Endothelial cell of umbilical vein (primary cell): Measurements from ENCODE around the gene NCBP1. TPM values are rescaled to one million over a fixed set of nuclear protein-coding genes. Genes with fewer than 3 reads are reported as not detected.

Experiments
- BruUV-seq: library from RNA; stranded (reverse); fragments of 400-500 nt; replicated peaks from 2 replicates; lab custom pipeline; 2021; lab: Mats Ljungman, UMichigan
- CTCF ChIA-PET: fragments of 300-600, 350-600 bp; sonication (Branson Sonifier 250); formaldehyde crosslinking; loops from one replicate; lab custom pipeline; 2021; ENCODE audit warnings: antibody characterized with exemption, inconsistent platforms; lab: Charles Lee
- POLR2A ChIA-PET: fragments of 300-600, 350-600 bp; sonication (Branson Sonifier 250); formaldehyde crosslinking; loops from one replicate; lab custom pipeline; 2021; ENCODE audit warnings: antibody characterized with exemption, inconsistent platforms; lab: Charles Lee
- DNase-seq: peaks from one replicate; pipeline ENCODE4 v3.0.0-alpha.2; 2011; ENCODE audit warnings: low read depth, low spot score
- FAIRE-seq: peaks from 2 replicates; lab custom pipeline; 2011; peaks lifted over from hg19 to GRCh38; lab: Jason Lieb, UNC
- H2AFZ ChIP-seq: 2 replicates; pipeline ENCODE4 v1.6.0; 2012; ENCODE audit warnings: low read depth, low read length, control low read depth, inconsistent platforms
- H3K27ac ChIP-seq: 2 replicates; pipeline ENCODE4 v1.5.1; 2011; ENCODE audit warnings: low read depth, mild to moderate bottlenecking, control low read depth, low read length, moderate library complexity; ENCODE audit not compliant: insufficient read depth
- H3K27me3 ChIP-seq, 2 experiments: 2 replicates each; pipeline versions ENCODE4 v1.6.0 to v1.6.1; 2011; ENCODE audit warnings: low read length in 2 of 2, mixed read lengths in 1 of 2; ENCODE audit not compliant: control insufficient read depth in 2 of 2, insufficient read depth in 2 of 2
- H3K36me3 ChIP-seq, 2 experiments: 2 replicates in 1 of 2; 3 replicates in 1 of 2; pipeline ENCODE4 v1.5.1; 2011; ENCODE audit warnings: low read length in 2 of 2, mild to moderate bottlenecking in 1 of 2, moderate library complexity in 1 of 2; ENCODE audit not compliant: control insufficient read depth in 2 of 2, insufficient read depth in 2 of 2; ENCODE audit errors: extremely low read depth in 1 of 2
- H3K4me1 ChIP-seq: 3 replicates; pipeline ENCODE4 v1.5.1; 2011; ENCODE audit warnings: mild to moderate bottlenecking, low read length; ENCODE audit not compliant: control insufficient read depth, insufficient read depth; ENCODE audit errors: extremely low read depth
- H3K4me2 ChIP-seq: 2 replicates; pipeline ENCODE4 v1.6.1; 2011; ENCODE audit warnings: low read length, control low read depth, mixed read lengths; ENCODE audit not compliant: insufficient read depth
- H3K4me3 ChIP-seq, 3 experiments: fragments of 200-600 bp in 1 of 3; sonication (generic), shearing (Covaris generic) in 1 of 3; replicated peaks in 1 of 3; 2 replicates each; pipeline ENCODE4 v1.5.1; 2011 to 2016; ENCODE audit warnings: control low read depth in 3 of 3, low read length in 3 of 3, mild to moderate bottlenecking in 2 of 3, inconsistent platforms in 1 of 3, low read depth in 1 of 3, moderate library complexity in 1 of 3; ENCODE audit not compliant: insufficient read depth in 1 of 3
- H3K79me2 ChIP-seq: 2 replicates; pipeline ENCODE4 v1.6.0; 2012; ENCODE audit warnings: low read length, inconsistent platforms; ENCODE audit not compliant: control insufficient read depth, insufficient read depth
- H3K9ac ChIP-seq: replicated peaks from 2 replicates; pipeline ENCODE3; 2011; ENCODE audit warnings: low read length, control low read depth; ENCODE audit not compliant: insufficient read depth; ENCODE audit errors: extremely low read depth
- H3K9me1 ChIP-seq: replicated peaks from 3 replicates; pipeline ENCODE4 v1.6.0; 2011; ENCODE audit warnings: mild to moderate bottlenecking, low read length; ENCODE audit not compliant: control insufficient read depth, insufficient read depth; ENCODE audit errors: extremely low read depth
- H3K9me3 ChIP-seq: replicated peaks from 2 replicates; pipeline ENCODE4 v1.5.1; 2012; ENCODE audit warnings: low read length, inconsistent platforms; ENCODE audit not compliant: control insufficient read depth, insufficient read depth
- H4K20me1 ChIP-seq: replicated peaks from 2 replicates; pipeline ENCODE3; 2011; ENCODE audit warnings: mild to moderate bottlenecking, low read length; ENCODE audit not compliant: control insufficient read depth, insufficient read depth; ENCODE audit errors: extremely low read depth
- EZH2 ChIP-seq: IDR thresholded peaks from 2 replicates; pipeline ENCODE4 v1.6.1; 2012; ENCODE audit warnings: borderline replicate concordance, low read depth, mild to moderate bottlenecking, moderate library complexity, low read length, inconsistent platforms; ENCODE audit not compliant: severe bottlenecking
- FOS ChIP-seq: IDR thresholded peaks from 2 replicates; pipeline ENCODE4 v1.6.1; 2011; ENCODE audit warnings: mild to moderate bottlenecking, low read length, moderate library complexity, borderline replicate concordance; ENCODE audit not compliant: insufficient read depth
- GATA2 ChIP-seq: IDR thresholded peaks from 2 replicates; pipeline ENCODE4 v1.7.0; 2011; ENCODE audit warnings: low read depth, mild to moderate bottlenecking, moderate library complexity, mixed read lengths, low read length; ENCODE audit not compliant: insufficient read length, insufficient read depth
- JUN ChIP-seq: IDR thresholded peaks from 2 replicates; pipeline ENCODE4 v1.6.1; 2011; ENCODE audit warnings: borderline replicate concordance, low read depth; ENCODE audit not compliant: insufficient read length, insufficient read depth
- MYC ChIP-seq: IDR thresholded peaks from one replicate; pipeline ENCODE4 v1.6.1; 2011; ENCODE audit warnings: mild to moderate bottlenecking, low read depth, low read length
- POLR2A ChIP-seq: IDR thresholded peaks from 2 replicates; pipeline ENCODE4 v1.6.1; 2012; ENCODE audit warnings: low read depth, mild to moderate bottlenecking, control low read depth, low read length
- POLR2AphosphoS5 ChIP-seq: IDR thresholded peaks from 2 replicates; pipeline ENCODE4 v1.6.1; 2012; ENCODE audit warnings: low read depth, mild to moderate bottlenecking, control low read depth, low read length, moderate library complexity; ENCODE audit not compliant: insufficient read depth
- dilution Hi-C: fragments of 300-500 bp; cut with MboI; formaldehyde crosslinking; loops from one replicate; pipeline ENCODE4 v1.15.0; 2019; ENCODE audit warnings: low sequenced_read_pairs; ENCODE audit not compliant: extremely low pct_ligation_motif_present
- intact Hi-C: fragments of 100-400 bp; cut with micrococcal nuclease; formaldehyde crosslinking; loops from one replicate; pipeline ENCODE4 v1.10.0; 2022
- polyA plus RNA-seq, 4 experiments: library from polyadenylated mRNA; depleted of rRNA in 3 of 4; stranded (reverse) in 3 of 4; unstranded in 1 of 4; fragments of >200 nt; gene quantifications; 2 replicates each; pipeline versions ENCODE4 v1.2.1 to v1.2.3, GENCODE V29; 2011 to 2012; ENCODE audit warnings: missing spikeins in 1 of 4
- total RNA-seq: library from RNA; stranded (reverse); gene quantifications from 2 replicates; pipeline ENCODE4 v1.2.3, GENCODE V29; 2021
- TF ChIP-seq, protein P1 (sequence below): IDR thresholded peaks from 2 replicates; pipeline ENCODE4 v1.6.1; 2011; ENCODE audit not compliant: insufficient read depth, insufficient read length
- TF ChIP-seq, protein P2 (sequence below), 2 donors: IDR thresholded peaks; 1 replicate in 1 of 2; 2 replicates in 1 of 2; pipeline ENCODE4 v1.5.1; 2011; ENCODE audit warnings: low read length in 2 of 2, mild to moderate bottlenecking in 2 of 2, moderate library complexity in 2 of 2, control low read depth in 1 of 2, inconsistent platforms in 1 of 2, low read depth in 1 of 2; ENCODE audit not compliant: insufficient read depth in 1 of 2; ENCODE audit errors: extremely low read depth in 1 of 2

The NCBP1 gene
- total and polyA plus RNA-seq, 2 donors (not counting 3 experiments of a cell fraction or from before 2014, with no cell fraction given): 10.9 to 45.3 TPM

DNA sequence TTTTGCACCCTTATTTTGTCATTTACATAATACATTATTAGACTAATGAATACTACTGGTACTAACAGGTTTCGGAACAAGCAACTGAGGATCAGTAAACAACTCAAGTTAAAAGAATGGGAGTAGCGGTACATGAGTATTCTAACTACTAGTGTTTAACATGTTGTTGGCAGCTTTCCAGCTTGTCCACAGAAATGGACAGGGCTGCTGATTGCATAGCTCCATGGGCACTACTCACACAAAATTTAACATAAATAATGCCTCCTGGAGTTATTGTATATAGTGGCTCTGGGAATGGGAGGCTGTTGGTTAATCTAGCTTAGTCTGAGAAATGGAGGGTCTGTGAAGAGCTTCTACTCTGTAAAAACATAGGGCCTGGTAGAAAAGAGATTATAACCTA, 6.7 kb downstream of the NCBP1 start:
- dilution Hi-C loops: no loop called here
- peaks cover 14% of the 10 kb centered on the region for H4K20me1 ChIP-seq
- ChIA-PET POLR2A (no interaction called here), CTCF (interaction anchor here (0.8 to 1.0 kb wide), 3 partner anchors 9 to 153 kb away, joined by 3 read pairs; no protein-coding TSS in a partner anchor)
- H3K27me3 ChIP-seq: no peaks in the 10 kb centered on the region
- no peak overlapping the region for H2AFZ ChIP-seq
- intact Hi-C loops: no loop called here
- H3K27ac ChIP-seq: no peak overlapping the region
- DNase-seq: no peak
- no peak overlapping the region for H3K4me3 ChIP-seq
- H3K4me1 ChIP-seq: peaks cover 10% of the 10 kb centered on the region
- TF ChIP-seq, protein P1, sequence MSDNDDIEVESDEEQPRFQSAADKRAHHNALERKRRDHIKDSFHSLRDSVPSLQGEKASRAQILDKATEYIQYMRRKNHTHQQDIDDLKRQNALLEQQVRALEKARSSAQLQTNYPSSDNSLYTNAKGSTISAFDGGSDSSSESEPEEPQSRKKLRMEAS: no peak
- no peak for TF ChIP-seq EZH2
- TF ChIP-seq POLR2AphosphoS5: no peak
- TF ChIP-seq FOS: no peak
- TF ChIP-seq, protein P2, sequence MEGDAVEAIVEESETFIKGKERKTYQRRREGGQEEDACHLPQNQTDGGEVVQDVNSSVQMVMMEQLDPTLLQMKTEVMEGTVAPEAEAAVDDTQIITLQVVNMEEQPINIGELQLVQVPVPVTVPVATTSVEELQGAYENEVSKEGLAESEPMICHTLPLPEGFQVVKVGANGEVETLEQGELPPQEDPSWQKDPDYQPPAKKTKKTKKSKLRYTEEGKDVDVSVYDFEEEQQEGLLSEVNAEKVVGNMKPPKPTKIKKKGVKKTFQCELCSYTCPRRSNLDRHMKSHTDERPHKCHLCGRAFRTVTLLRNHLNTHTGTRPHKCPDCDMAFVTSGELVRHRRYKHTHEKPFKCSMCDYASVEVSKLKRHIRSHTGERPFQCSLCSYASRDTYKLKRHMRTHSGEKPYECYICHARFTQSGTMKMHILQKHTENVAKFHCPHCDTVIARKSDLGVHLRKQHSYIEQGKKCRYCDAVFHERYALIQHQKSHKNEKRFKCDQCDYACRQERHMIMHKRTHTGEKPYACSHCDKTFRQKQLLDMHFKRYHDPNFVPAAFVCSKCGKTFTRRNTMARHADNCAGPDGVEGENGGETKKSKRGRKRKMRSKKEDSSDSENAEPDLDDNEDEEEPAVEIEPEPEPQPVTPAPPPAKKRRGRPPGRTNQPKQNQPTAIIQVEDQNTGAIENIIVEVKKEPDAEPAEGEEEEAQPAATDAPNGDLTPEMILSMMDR (IDR thresholded peaks at IDR 0.05; ENCODE audit: extremely low read depth in 1 of 2, insufficient read depth in 1 of 2, low read depth in 1 of 2, low read length in 2 of 2): no peak
- TF ChIP-seq MYC: no peak
- no peak for TF ChIP-seq POLR2A
- TF ChIP-seq JUN: no peak
- no peak for TF ChIP-seq GATA2
- no TSS peak for BruUV-seq
- H3K4me2 ChIP-seq: no peak overlapping the region
- FAIRE-seq: no peak
- H3K9me1 ChIP-seq: no peaks in the 10 kb centered on the region
- no peaks in the 10 kb centered on the region for H3K9me3 ChIP-seq
- no peak overlapping the region for H3K9ac ChIP-seq
- peaks cover 5 to 16% of the 10 kb centered on the region in 2 experiments for H3K36me3 ChIP-seq
- peaks cover 66% of the 10 kb centered on the region for H3K79me2 ChIP-seq
